Measurements from ENCODE around the gene PLEK. TPM values are rescaled to one million over a fixed set of nuclear protein-coding genes. Genes with fewer than 3 reads are reported as not detected.

PLEK gene
- total and polyA plus RNA-seq, 2 donors (not counting 3 experiments of a cell fraction or from before 2014, with no cell fraction given): 0.03 to 0.11 TPM

DNA sequence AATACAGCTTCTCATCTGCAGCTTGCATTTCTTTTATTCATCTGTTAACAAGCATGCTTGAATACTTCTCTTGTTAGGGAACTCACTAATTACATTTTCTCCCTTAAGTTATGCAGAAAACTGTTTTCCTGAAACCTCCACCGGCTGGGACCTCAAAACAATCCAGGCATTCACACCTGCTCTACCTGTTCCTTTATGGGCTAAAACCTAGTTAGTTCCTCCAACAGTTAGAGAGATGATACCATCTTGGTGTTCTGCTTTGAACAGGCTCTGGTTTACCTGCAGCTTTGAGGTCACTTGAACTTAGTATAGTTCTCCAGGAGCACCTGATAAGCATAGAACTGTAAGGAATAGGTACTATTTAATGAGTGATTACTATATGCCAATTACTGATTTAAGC, 6.1 kb downstream of the PLEK start:
- H3K27ac ChIP-seq (ENCODE audit: insufficient read depth, low read depth, low read length): no peak overlapping the region
- no peaks in the 10 kb centered on the region for H4K20me1 ChIP-seq (replicated peaks; ENCODE audit: control insufficient read depth, extremely low read depth, insufficient read depth, low read length)
- no peak overlapping the region for H3K4me3 ChIP-seq (replicated peaks in 1 of 3; ENCODE audit: insufficient read depth in 1 of 3, low read depth in 1 of 3, low read length in 3 of 3)
- BruUV-seq (replicated peaks): no TSS peak
- DNase-seq (ENCODE audit: low read depth, low spot score) (no peak), FAIRE-seq (no peak)
- POLR2A ChIA-PET: no interaction called here
- no peak overlapping the region for H2AFZ ChIP-seq (ENCODE audit: low read depth, low read length)
- H3K36me3 ChIP-seq (ENCODE audit: control insufficient read depth in 2 of 2, extremely low read depth in 1 of 2, insufficient read depth in 2 of 2, low read length in 2 of 2): no peaks in the 10 kb centered on the region
- no peak overlapping the region for H3K9ac ChIP-seq (replicated peaks; ENCODE audit: extremely low read depth, insufficient read depth, low read length)
- no peak overlapping the region for H3K4me2 ChIP-seq (ENCODE audit: insufficient read depth, low read length)
- TF ChIP-seq MYC (IDR thresholded peaks at IDR 0.05; ENCODE audit: low read depth, low read length) (no peak), JUN (IDR thresholded peaks at IDR 0.05; ENCODE audit: borderline replicate concordance, insufficient read depth, insufficient read length, low read depth) (no peak), POLR2A (IDR thresholded peaks at IDR 0.05; ENCODE audit: low read depth, low read length) (no peak), POLR2AphosphoS5 (IDR thresholded peaks at IDR 0.05; ENCODE audit: insufficient read depth, low read depth, low read length) (no peak), EZH2 (IDR thresholded peaks at IDR 0.05; ENCODE audit: borderline replicate concordance, low read depth, low read length, severe bottlenecking) (no peak), FOS (IDR thresholded peaks at IDR 0.05; ENCODE audit: borderline replicate concordance, insufficient read depth, low read length) (no peak), GATA2 (IDR thresholded peaks at IDR 0.05; ENCODE audit: insufficient read depth, insufficient read length, low read depth, low read length) (no peak)
- TF ChIP-seq, protein P1, sequence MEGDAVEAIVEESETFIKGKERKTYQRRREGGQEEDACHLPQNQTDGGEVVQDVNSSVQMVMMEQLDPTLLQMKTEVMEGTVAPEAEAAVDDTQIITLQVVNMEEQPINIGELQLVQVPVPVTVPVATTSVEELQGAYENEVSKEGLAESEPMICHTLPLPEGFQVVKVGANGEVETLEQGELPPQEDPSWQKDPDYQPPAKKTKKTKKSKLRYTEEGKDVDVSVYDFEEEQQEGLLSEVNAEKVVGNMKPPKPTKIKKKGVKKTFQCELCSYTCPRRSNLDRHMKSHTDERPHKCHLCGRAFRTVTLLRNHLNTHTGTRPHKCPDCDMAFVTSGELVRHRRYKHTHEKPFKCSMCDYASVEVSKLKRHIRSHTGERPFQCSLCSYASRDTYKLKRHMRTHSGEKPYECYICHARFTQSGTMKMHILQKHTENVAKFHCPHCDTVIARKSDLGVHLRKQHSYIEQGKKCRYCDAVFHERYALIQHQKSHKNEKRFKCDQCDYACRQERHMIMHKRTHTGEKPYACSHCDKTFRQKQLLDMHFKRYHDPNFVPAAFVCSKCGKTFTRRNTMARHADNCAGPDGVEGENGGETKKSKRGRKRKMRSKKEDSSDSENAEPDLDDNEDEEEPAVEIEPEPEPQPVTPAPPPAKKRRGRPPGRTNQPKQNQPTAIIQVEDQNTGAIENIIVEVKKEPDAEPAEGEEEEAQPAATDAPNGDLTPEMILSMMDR (IDR thresholded peaks at IDR 0.05; ENCODE audit: extremely low read depth in 1 of 2, insufficient read depth in 1 of 2, low read depth in 1 of 2, low read length in 2 of 2): no peak
- TF ChIP-seq, protein P2, sequence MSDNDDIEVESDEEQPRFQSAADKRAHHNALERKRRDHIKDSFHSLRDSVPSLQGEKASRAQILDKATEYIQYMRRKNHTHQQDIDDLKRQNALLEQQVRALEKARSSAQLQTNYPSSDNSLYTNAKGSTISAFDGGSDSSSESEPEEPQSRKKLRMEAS (IDR thresholded peaks at IDR 0.05; ENCODE audit: insufficient read depth, insufficient read length): no peak
- no peaks in the 10 kb centered on the region for H3K9me1 ChIP-seq (replicated peaks; ENCODE audit: control insufficient read depth, extremely low read depth, insufficient read depth, low read length)
- intact Hi-C loops (cut with micrococcal nuclease): no loop called here
- CTCF ChIA-PET: interaction anchor here (1.0 to 1.3 kb wide), 2 partner anchors 11 to 70 kb away, joined by 3 to 6 read pairs; no protein-coding TSS in a partner anchor
- no peaks in the 10 kb centered on the region for H3K79me2 ChIP-seq (ENCODE audit: control insufficient read depth, insufficient read depth, low read length)
- H3K4me1 ChIP-seq (ENCODE audit: control insufficient read depth, extremely low read depth, insufficient read depth, low read length): no peaks in the 10 kb centered on the region
- H3K9me3 ChIP-seq (replicated peaks; ENCODE audit: control insufficient read depth, insufficient read depth, low read length): no peaks in the 10 kb centered on the region
- H3K27me3 ChIP-seq (ENCODE audit: control insufficient read depth in 2 of 2, insufficient read depth in 2 of 2, low read length in 2 of 2): peaks cover 8 to 23% of the 10 kb centered on the region in 2 experiments
- dilution Hi-C loops (cut with MboI; ENCODE audit: extremely low pct_ligation_motif_present, low sequenced_read_pairs): no loop called here
